Measurements from ENCODE around the gene PLCD3.

DNA sequence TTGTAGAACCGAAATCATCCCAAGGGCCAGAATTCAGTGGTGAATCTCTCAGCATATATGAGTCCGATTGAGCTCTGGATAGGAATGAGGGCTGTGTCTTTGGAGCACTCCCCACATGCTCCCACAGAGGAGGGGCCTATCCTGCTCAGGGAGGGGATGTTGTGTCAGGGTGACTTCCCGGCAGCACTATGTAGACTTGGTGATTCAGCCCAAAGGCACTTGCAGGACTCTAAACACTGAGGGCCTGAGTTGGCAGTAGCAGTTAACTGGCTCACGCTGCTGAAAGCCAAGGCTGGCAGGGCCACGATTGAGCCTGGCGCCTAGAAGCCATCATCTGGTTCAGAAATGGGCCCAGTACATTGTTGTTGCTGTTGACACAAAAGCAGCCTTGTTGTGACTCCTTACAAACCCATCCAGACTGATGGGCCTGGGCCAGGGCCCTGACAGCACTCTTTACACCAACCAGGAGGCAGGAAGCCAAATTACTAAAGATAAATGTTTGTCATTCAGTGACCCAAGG is 39.3 kb downstream of the PLCD3 start:
- TF ChIP-seq POLR2AphosphoS5 (IDR thresholded peaks at IDR 0.05; ENCODE audit: low read depth, low read length) (peak; percentile 76), CTCF (IDR thresholded peaks at IDR 0.05) (no peak), EP300 (IDR thresholded peaks at IDR 0.05; ENCODE audit: borderline replicate concordance in 1 of 2, low read depth in 1 of 2, low read length in 1 of 2) (0 out of 4 replicates have a peak, but pooled peaks of 1 of the 2 experiments have one; percentile 31), TAF1 (IDR thresholded peaks at IDR 0.05; ENCODE audit: borderline replicate concordance, low read depth, low read length) (peak; percentile 70; the same call in 1 of the 2 replicates)
